Erythroblast (primary cell): Measurements from ENCODE around the gene FAM228A.

Experiments used
- GATA1 ChIP-seq: IDR thresholded peaks from 2 replicates; pipeline ENCODE4 v1.6.1; 2011; ENCODE audit warnings: low read depth, mild to moderate bottlenecking, control low read depth, low read length, moderate library complexity
- POLR2A ChIP-seq: IDR thresholded peaks from 2 replicates; pipeline ENCODE4 v1.6.1; 2011; ENCODE audit warnings: mild to moderate bottlenecking, low read length

DNA sequence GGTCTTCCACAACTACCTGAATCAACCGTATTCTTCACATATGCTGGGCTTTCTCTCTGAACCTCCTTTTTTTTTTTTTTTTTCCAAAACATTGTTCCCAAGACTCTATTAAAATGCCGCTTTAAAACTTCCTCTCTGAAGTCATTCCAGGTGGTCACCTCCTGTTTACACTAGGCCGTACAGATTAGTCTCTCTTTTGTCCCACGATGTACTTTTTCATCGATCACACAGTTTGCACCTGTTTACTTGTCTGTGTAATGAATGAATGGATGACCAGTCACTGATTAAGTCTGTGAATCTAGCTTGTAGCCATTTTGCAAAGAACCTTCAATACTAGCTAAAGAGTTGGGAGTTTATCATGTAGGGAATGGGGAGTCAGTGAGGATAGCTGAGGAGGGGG lies 16.7 kb upstream of the FAM228A start:
- TF ChIP-seq POLR2A (no peak), GATA1 (no peak)
